PC-9 (cell line): ENCODE data around the gene CSNK1G3.

Source experiments
- EZH2 ChIP-seq: fragments of 200-600 bp; sonication (generic); IDR thresholded peaks from 2 replicates; pipeline ENCODE4 v1.8.0; 2017; ENCODE audit warnings: antibody characterized with exemption, low read depth
- TF ChIP-seq, protein P1 (sequence below): fragments of 200-600 bp; sonication (generic); conservative IDR thresholded peaks from 2 replicates; pipeline ENCODE4 v1.6.1; 2017; ENCODE audit warnings: mixed run types, antibody characterized with exemption, mild to moderate bottlenecking, moderate library complexity

DNA sequence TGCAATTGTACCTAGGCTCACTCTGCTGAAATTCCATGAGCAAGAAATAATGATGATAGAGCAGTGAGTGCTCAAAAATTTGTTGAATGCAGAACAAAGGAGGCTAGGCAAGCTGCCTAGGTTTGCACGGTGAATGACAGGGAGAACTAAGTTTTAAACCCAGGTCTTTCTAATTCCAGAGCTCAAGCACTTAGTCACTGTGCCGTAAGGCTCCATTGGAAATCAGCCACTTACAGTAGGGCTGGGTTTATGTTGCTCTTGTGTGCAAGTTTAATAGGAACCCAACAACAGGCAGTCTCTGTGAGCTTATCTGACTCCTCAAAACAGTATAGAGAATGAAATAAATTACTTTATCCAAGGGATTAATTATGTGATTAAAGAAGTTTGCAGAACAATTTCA, 147.0 kb downstream of the CSNK1G3 start:
- TF ChIP-seq, protein P1, sequence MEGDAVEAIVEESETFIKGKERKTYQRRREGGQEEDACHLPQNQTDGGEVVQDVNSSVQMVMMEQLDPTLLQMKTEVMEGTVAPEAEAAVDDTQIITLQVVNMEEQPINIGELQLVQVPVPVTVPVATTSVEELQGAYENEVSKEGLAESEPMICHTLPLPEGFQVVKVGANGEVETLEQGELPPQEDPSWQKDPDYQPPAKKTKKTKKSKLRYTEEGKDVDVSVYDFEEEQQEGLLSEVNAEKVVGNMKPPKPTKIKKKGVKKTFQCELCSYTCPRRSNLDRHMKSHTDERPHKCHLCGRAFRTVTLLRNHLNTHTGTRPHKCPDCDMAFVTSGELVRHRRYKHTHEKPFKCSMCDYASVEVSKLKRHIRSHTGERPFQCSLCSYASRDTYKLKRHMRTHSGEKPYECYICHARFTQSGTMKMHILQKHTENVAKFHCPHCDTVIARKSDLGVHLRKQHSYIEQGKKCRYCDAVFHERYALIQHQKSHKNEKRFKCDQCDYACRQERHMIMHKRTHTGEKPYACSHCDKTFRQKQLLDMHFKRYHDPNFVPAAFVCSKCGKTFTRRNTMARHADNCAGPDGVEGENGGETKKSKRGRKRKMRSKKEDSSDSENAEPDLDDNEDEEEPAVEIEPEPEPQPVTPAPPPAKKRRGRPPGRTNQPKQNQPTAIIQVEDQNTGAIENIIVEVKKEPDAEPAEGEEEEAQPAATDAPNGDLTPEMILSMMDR: no peak
- no peak for TF ChIP-seq EZH2
